Smooth muscle cell (in vitro differentiated cells): ENCODE measurements around the gene TBC1D1. TPM values are rescaled to one million over a fixed set of nuclear protein-coding genes. Genes with fewer than 3 reads are reported as not detected.
A peak's percentile ranks its signal among the peaks of the same experiment; 100 is the strongest.

Source experiments
- DNase-seq: peaks from one replicate; lab custom pipeline; 2025; ENCODE audit not compliant: unreplicated experiment; lab: John Stamatoyannopoulos, UW
- H2AFZ ChIP-seq: fragments of 200-600 bp; sonication (generic); 2 replicates; pipeline ENCODE4 v1.6.0; 2016; ENCODE audit warnings: antibody characterized with exemption, low read depth, mild to moderate bottlenecking
- H3F3A ChIP-seq: fragments of 200-600 bp; sonication (generic); 2 replicates; pipeline ENCODE4 v1.6.0; 2017; ENCODE audit warnings: antibody characterized with exemption, low read depth
- H3K27ac ChIP-seq: fragments of 200-600 bp; sonication (generic); 2 replicates; pipeline ENCODE4 v1.5.1; 2016; ENCODE audit warnings: low read depth, mild to moderate bottlenecking
- H3K27me3 ChIP-seq: fragments of 200-600 bp; sonication (generic); 2 replicates; pipeline ENCODE4 v1.6.1; 2016; ENCODE audit warnings: low read depth, mild to moderate bottlenecking
- H3K36me3 ChIP-seq: fragments of 200-600 bp; sonication (generic); 2 replicates; pipeline ENCODE4 v1.5.1; 2016; ENCODE audit warnings: low read depth
- H3K4me1 ChIP-seq: fragments of 200-600 bp; sonication (generic); 2 replicates; pipeline ENCODE4 v1.5.1; 2016; ENCODE audit warnings: low read depth
- H3K4me2 ChIP-seq: fragments of 200-600 bp; sonication (generic); 2 replicates; pipeline ENCODE4 v1.6.0; 2016; ENCODE audit warnings: mild to moderate bottlenecking
- H3K4me3 ChIP-seq: fragments of 200-600 bp; sonication (generic); 2 replicates; pipeline ENCODE4 v1.5.1; 2016; ENCODE audit warnings: mild to moderate bottlenecking
- H3K79me2 ChIP-seq: fragments of 200-600 bp; sonication (generic); 2 replicates; pipeline ENCODE4 v1.6.0; 2016; ENCODE audit warnings: low read depth, mild to moderate bottlenecking
- H3K9ac ChIP-seq: fragments of 200-600 bp; sonication (generic); 2 replicates; pipeline ENCODE4 v1.6.0; 2016; ENCODE audit warnings: low read depth
- H3K9me3 ChIP-seq: fragments of 200-600 bp; sonication (generic); replicated peaks from 2 replicates; pipeline ENCODE4 v1.5.1; 2016; ENCODE audit warnings: low read depth
- H4K20me1 ChIP-seq: fragments of 200-600 bp; sonication (generic); 2 replicates; pipeline ENCODE4 v1.6.0; 2016; ENCODE audit warnings: low read depth
- WGBS: methylation state at CpG from one replicate; pipeline ENCODE4 v1.1.7; 2016; ENCODE audit warnings: low lambda C conversion rate; 5-methylcytosine and 5-hydroxymethylcytosine counted together
- polyA plus RNA-seq: library from polyadenylated mRNA; unstranded; fragments of >200 nt; fragmentation: Nextera tagmentation; extraction: Ambion mirVana; gene quantifications from 2 replicates; pipeline ENCODE4 v1.2.1, GENCODE V29; 2016
- total RNA-seq: library from RNA; depleted of rRNA; stranded (reverse); fragments of >200 nt; gene quantifications from 2 replicates; pipeline ENCODE4 v1.2.3, GENCODE V29; 2014
- TF ChIP-seq, protein P1 (sequence below): fragments of 200-600 bp; sonication (generic); IDR thresholded peaks from 2 replicates; pipeline ENCODE4 v1.5.1; 2017; ENCODE audit warnings: borderline replicate concordance, mild to moderate bottlenecking, antibody characterized with exemption; ENCODE audit not compliant: insufficient read depth, poor library complexity, severe bottlenecking

The TBC1D1 gene
- total and polyA plus RNA-seq, 2 experiments from 2014 or later: 81.5 to 117 TPM

DNA sequence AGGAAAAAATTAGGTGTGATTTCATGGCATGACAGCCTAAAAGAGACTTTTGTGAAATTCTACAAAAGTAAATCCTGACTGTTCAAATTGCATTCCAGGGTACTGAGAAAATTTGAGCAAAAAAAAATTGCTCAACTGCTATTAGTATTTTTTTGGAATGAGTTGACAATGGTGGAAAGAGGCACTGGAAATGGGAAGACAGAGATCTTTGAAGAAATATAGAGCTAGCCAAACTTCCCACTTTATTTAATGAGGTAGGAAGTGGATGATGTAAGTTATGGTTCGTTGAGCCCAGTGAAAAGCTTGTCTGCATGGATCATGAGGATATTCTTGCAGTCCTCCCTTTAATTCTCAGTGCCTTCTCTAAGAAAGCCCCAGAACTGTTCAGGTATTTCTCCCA is 253.1 kb downstream of the TBC1D1 start:
- Histone ChIP-seq H3K4me2 (no peak overlapping the region), H3K27ac (no peak overlapping the region), H3K9me3 (no peaks in the 10 kb centered on the region), H3K36me3 (no peaks in the 10 kb centered on the region), H3K4me1 (no peaks in the 10 kb centered on the region), H3K9ac (no peak overlapping the region), H3F3A (peaks cover 13% of the 10 kb centered on the region), H4K20me1 (no peaks in the 10 kb centered on the region), H3K27me3 (no peaks in the 10 kb centered on the region), H2AFZ (no peak overlapping the region), H3K4me3 (no peak overlapping the region), H3K79me2 (no peaks in the 10 kb centered on the region)
- WGBS: 39% methylated on average over 1 of the region's 1 CpG
- no peak for DNase-seq
- TF ChIP-seq, protein P1, sequence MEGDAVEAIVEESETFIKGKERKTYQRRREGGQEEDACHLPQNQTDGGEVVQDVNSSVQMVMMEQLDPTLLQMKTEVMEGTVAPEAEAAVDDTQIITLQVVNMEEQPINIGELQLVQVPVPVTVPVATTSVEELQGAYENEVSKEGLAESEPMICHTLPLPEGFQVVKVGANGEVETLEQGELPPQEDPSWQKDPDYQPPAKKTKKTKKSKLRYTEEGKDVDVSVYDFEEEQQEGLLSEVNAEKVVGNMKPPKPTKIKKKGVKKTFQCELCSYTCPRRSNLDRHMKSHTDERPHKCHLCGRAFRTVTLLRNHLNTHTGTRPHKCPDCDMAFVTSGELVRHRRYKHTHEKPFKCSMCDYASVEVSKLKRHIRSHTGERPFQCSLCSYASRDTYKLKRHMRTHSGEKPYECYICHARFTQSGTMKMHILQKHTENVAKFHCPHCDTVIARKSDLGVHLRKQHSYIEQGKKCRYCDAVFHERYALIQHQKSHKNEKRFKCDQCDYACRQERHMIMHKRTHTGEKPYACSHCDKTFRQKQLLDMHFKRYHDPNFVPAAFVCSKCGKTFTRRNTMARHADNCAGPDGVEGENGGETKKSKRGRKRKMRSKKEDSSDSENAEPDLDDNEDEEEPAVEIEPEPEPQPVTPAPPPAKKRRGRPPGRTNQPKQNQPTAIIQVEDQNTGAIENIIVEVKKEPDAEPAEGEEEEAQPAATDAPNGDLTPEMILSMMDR: no peak

DNA sequence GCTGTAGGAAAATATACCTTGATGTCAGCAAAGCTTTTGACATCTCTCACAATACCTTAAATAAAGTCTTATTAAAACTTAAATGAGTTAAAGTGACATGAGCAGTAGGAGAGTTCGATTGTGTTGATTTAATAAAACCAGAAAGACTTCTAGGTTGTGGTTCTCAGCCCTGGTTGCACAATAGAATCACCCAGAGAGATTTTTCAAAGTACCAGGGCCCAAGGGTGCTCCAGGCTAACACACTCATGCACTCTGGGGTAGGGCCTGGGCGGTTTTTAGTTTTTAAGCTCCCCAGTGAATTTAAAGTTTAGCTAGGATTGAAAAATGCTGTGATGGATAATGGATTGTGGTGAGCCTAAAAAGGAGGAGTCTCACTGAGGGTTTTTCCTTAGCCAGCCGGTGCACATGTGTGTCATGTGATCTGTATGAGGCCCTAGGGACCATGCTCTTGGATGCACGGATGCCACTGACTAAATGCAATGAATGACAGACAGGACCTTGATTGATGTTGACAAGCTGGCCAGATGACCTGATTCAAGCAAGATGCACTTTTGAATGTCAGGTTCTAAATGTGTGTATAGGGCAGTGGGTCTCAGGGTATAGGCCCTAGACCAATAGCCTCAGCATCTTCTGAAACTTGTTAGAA is 254.3 kb downstream of the TBC1D1 start:
- Histone ChIP-seq H3K27ac (peak overlapping the region; percentile 71), H3K9me3 (no peaks in the 10 kb centered on the region), H2AFZ (no peak overlapping the region), H3K36me3 (no peaks in the 10 kb centered on the region), H4K20me1 (no peaks in the 10 kb centered on the region), H3F3A (peaks cover 13% of the 10 kb centered on the region), H3K27me3 (no peaks in the 10 kb centered on the region), H3K4me1 (no peaks in the 10 kb centered on the region), H3K4me3 (no peak overlapping the region), H3K9ac (peak overlapping the region; percentile 41), H3K4me2 (peak overlapping the region; percentile 56), H3K79me2 (no peaks in the 10 kb centered on the region)
- TF ChIP-seq, protein P1: no peak
- DNase-seq: no peak
- 73% methylated on average over 4 of the region's 4 CpGs for WGBS

DNA sequence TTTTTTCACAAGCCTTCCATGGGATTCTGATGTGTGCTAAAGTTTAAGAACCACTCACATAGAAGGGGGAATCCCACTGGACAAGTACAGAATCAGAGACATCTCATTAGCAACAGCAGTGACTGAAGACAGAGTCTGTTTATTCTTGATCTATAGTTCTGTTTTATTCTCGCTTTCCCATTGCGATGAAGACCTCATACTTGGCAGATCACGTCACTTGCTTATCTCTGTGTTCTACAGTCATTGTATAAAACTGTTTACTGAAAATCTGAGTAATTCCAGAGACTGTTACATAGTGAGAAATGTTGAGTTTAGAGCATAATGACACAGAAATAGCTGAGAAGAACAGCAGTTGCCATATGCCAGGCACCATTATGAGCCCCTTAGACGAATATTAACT is 254.9 kb downstream of the TBC1D1 start:
- H3K4me3 ChIP-seq: no peak overlapping the region
- no peak overlapping the region for H2AFZ ChIP-seq
- H4K20me1 ChIP-seq: no peaks in the 10 kb centered on the region
- H3K27me3 ChIP-seq: no peaks in the 10 kb centered on the region
- peak overlapping the region; percentile 61 for H3K4me2 ChIP-seq
- H3K27ac ChIP-seq: peak overlapping the region; percentile 71
- H3K9me3 ChIP-seq: no peaks in the 10 kb centered on the region
- H3K36me3 ChIP-seq: no peaks in the 10 kb centered on the region
- H3K9ac ChIP-seq: peak overlapping the region; percentile 41
- H3F3A ChIP-seq: peaks cover 13% of the 10 kb centered on the region
- DNase-seq: no peak
- H3K79me2 ChIP-seq: no peaks in the 10 kb centered on the region
- 18% methylated on average over 4 of the region's 4 CpGs for WGBS
- H3K4me1 ChIP-seq: no peaks in the 10 kb centered on the region
- TF ChIP-seq, protein P1: no peak

DNA sequence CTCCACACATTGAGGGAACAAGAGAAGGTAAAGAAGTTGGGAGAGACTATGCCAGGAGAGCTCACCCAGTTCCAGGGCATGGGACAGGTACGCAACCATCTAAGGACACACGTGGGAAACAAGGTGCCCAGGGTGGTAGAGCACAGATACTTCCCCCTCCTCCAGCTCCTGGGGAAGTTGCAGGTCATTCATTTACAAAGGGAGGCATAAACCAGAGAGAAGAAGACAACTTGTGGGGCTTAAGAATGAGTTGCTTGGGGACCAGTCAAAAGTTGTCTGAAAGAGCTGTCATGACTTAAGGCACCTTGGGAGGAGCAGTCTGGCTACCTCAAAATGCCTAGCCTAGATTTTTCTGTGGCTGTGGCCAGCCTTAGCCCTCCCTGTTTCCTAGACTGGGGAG is 255.5 kb downstream of the TBC1D1 start:
- H3K9ac ChIP-seq: peak overlapping the region; percentile 58
- no peak for DNase-seq
- peak overlapping the region; percentile 61 for H3K4me2 ChIP-seq
- H3K27ac ChIP-seq: peak overlapping the region; percentile 71
- no peaks in the 10 kb centered on the region for H3K36me3 ChIP-seq
- peaks cover 19% of the 10 kb centered on the region for H3F3A ChIP-seq
- H3K4me3 ChIP-seq: no peak overlapping the region
- H3K4me1 ChIP-seq: no peaks in the 10 kb centered on the region
- no peak overlapping the region for H2AFZ ChIP-seq
- no peaks in the 10 kb centered on the region for H3K27me3 ChIP-seq
- no peaks in the 10 kb centered on the region for H4K20me1 ChIP-seq
- no peaks in the 10 kb centered on the region for H3K9me3 ChIP-seq
- no peaks in the 10 kb centered on the region for H3K79me2 ChIP-seq
- 90% methylated on average over 2 of the region's 2 CpGs for WGBS
- TF ChIP-seq, protein P1: no peak
